Measurements from ENCODE around the gene CHL1.
"Not testable (repeated sequence)": the region's sequence is repeated elsewhere in the genome, so short reads cannot be mapped to it uniquely, and the experiment has no call there.

Gene CHL1

DNA sequence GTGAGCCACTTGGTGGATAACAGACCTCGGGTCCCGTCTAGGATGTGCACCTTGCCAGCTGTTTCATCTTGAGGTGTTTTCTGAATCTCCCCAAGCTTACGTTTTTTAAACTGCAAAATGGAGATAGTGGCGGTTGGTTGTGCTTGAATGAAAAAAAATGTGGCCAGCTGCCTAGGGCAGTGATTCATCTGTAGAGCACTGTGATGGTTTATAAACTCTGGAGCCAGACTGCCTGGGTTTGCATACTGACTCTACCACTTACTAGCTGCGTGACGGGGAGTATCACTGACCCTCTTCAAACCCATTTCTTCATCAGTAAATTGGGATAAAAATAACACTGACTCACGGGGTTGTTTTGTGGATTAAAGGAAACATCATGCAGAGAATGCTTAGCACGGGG is 159.1 kb downstream of the CHL1 start:
- DNase-seq (ENCODE audit: low read depth, low spot score) = no peak
- Histone ChIP-seq H3K36me3 (ENCODE audit: control insufficient read depth, insufficient read depth, low read length) (no peaks in the 10 kb centered on the region), H3K4me3 (ENCODE audit: low read length) (no peak overlapping the region), H3K27ac (ENCODE audit: low read length) (no peak overlapping the region), H3K4me1 (ENCODE audit: control insufficient read depth, insufficient read depth, low read length) (no peaks in the 10 kb centered on the region), H3K27me3 (ENCODE audit: control insufficient read depth, insufficient read depth, low read length) (no peaks in the 10 kb centered on the region), H3K9me3 (ENCODE audit: control insufficient read depth, insufficient read depth, low read length) (peaks cover 10% of the 10 kb centered on the region)
- no CpG with 5 or more reads among the region's 8 CpGs for WGBS (ENCODE audit: insufficient coverage, insufficient read length)

DNA sequence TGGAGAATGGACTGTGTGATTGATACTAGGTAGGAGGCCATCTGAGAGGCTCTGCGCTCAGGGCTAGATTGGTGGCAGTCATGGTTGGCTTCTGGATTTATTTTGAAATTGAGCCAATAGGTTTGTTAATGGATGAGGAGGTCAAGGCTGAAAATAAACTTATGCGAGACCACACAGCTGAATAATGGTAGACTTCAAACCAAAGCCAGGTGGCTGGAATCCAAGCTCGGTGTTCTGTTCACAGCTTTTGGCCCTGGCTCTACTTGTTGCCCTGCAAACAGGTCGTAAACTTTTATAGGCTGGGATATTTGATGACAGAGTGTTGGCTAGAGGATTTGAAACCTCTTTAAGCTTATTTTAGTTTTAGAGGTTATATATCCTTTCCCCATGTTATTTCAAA is 160.4 kb downstream of the CHL1 start:
- no peak overlapping the region for H3K27ac ChIP-seq (ENCODE audit: low read length)
- no peaks in the 10 kb centered on the region for H3K36me3 ChIP-seq (ENCODE audit: control insufficient read depth, insufficient read depth, low read length)
- no peak for DNase-seq (ENCODE audit: low read depth, low spot score)
- H3K9me3 ChIP-seq (ENCODE audit: control insufficient read depth, insufficient read depth, low read length) = peaks cover 10% of the 10 kb centered on the region
- no CpG with 5 or more reads among the region's 4 CpGs for WGBS (ENCODE audit: insufficient coverage, insufficient read length)
- H3K4me1 ChIP-seq (ENCODE audit: control insufficient read depth, insufficient read depth, low read length) = no peaks in the 10 kb centered on the region
- H3K27me3 ChIP-seq (ENCODE audit: control insufficient read depth, insufficient read depth, low read length) = no peaks in the 10 kb centered on the region
- no peak overlapping the region for H3K4me3 ChIP-seq (ENCODE audit: low read length)

GRCh38 chr3:359672-360071 is 163.1 kb downstream of the CHL1 start:
- no peaks in the 10 kb centered on the region for H3K4me1 ChIP-seq (ENCODE audit: control insufficient read depth, insufficient read depth, low read length)
- H3K27ac ChIP-seq (ENCODE audit: low read length) = no peak overlapping the region
- no peak overlapping the region for H3K4me3 ChIP-seq (ENCODE audit: low read length)
- peaks cover 10% of the 10 kb centered on the region for H3K9me3 ChIP-seq (ENCODE audit: control insufficient read depth, insufficient read depth, low read length)
- no CpG with 5 or more reads among the region's 3 CpGs for WGBS (ENCODE audit: insufficient coverage, insufficient read length)
- no peaks in the 10 kb centered on the region for H3K36me3 ChIP-seq (ENCODE audit: control insufficient read depth, insufficient read depth, low read length)
- DNase-seq (ENCODE audit: low read depth, low spot score) = no peak
- no peaks in the 10 kb centered on the region for H3K27me3 ChIP-seq (ENCODE audit: control insufficient read depth, insufficient read depth, low read length)

GRCh38 chr3:362681-363338 is 166.2 kb downstream of the CHL1 start:
- Histone ChIP-seq H3K27me3 (ENCODE audit: control insufficient read depth, insufficient read depth, low read length) (no peaks in the 10 kb centered on the region), H3K9me3 (ENCODE audit: control insufficient read depth, insufficient read depth, low read length) (peaks cover 1% of the 10 kb centered on the region), H3K4me3 (ENCODE audit: low read length) (no peak overlapping the region), H3K4me1 (ENCODE audit: control insufficient read depth, insufficient read depth, low read length) (no peaks in the 10 kb centered on the region), H3K27ac (ENCODE audit: low read length) (no peak overlapping the region), H3K36me3 (ENCODE audit: control insufficient read depth, insufficient read depth, low read length) (no peaks in the 10 kb centered on the region)
- no CpG with 5 or more reads among the region's 6 CpGs for WGBS (ENCODE audit: insufficient coverage, insufficient read length)
- no peak for DNase-seq (ENCODE audit: low read depth, low spot score)

GRCh38 chr3:364287-364686 is 167.7 kb downstream of the CHL1 start:
- Histone ChIP-seq H3K4me3 (ENCODE audit: low read length) (no peak overlapping the region), H3K36me3 (ENCODE audit: control insufficient read depth, insufficient read depth, low read length) (no peaks in the 10 kb centered on the region), H3K27ac (ENCODE audit: low read length) (no peak overlapping the region), H3K4me1 (ENCODE audit: control insufficient read depth, insufficient read depth, low read length) (no peaks in the 10 kb centered on the region), H3K27me3 (ENCODE audit: control insufficient read depth, insufficient read depth, low read length) (no peaks in the 10 kb centered on the region), H3K9me3 (ENCODE audit: control insufficient read depth, insufficient read depth, low read length) (no peaks in the 10 kb centered on the region; the same call in 1 of the 2 replicates)
- no CpG with 5 or more reads among the region's 4 CpGs for WGBS (ENCODE audit: insufficient coverage, insufficient read length)
- no peak for DNase-seq (ENCODE audit: low read depth, low spot score)

- Histone ChIP-seq H3K9me3 (ENCODE audit: control insufficient read depth, insufficient read depth, low read length) (no peaks in the 10 kb centered on the region; the same call in 1 of the 2 replicates), H3K36me3 (ENCODE audit: control insufficient read depth, insufficient read depth, low read length) (no peaks in the 10 kb centered on the region), H3K4me3 (ENCODE audit: low read length) (no peak overlapping the region), H3K27me3 (ENCODE audit: control insufficient read depth, insufficient read depth, low read length) (no peaks in the 10 kb centered on the region), H3K4me1 (ENCODE audit: control insufficient read depth, insufficient read depth, low read length) (no peaks in the 10 kb centered on the region), H3K27ac (ENCODE audit: low read length) (no peak overlapping the region)
- no peak for DNase-seq (ENCODE audit: low read depth, low spot score)
- WGBS (ENCODE audit: insufficient coverage, insufficient read length) = no CpG with 5 or more reads among the region's 1 CpG
Measured at GRCh38 chr3:365268-365667, 168.7 kb downstream of the CHL1 start.

- H3K4me1 ChIP-seq (ENCODE audit: control insufficient read depth, insufficient read depth, low read length); H3K27ac ChIP-seq (ENCODE audit: low read length); H3K9me3 ChIP-seq (ENCODE audit: control insufficient read depth, insufficient read depth, low read length); H3K27me3 ChIP-seq (ENCODE audit: control insufficient read depth, insufficient read depth, low read length); DNase-seq (ENCODE audit: low read depth, low spot score); H3K4me3 ChIP-seq (ENCODE audit: low read length); H3K36me3 ChIP-seq (ENCODE audit: control insufficient read depth, insufficient read depth, low read length): not testable (repeated sequence)
- no CpG with 5 or more reads among the region's 7 CpGs for WGBS (ENCODE audit: insufficient coverage, insufficient read length)
Measured at GRCh38 chr3:366253-366652, 169.7 kb downstream of the CHL1 start.

GRCh38 chr3:373193-373779 is 176.7 kb downstream of the CHL1 start:
- Histone ChIP-seq H3K27me3 (ENCODE audit: control insufficient read depth, insufficient read depth, low read length) (no peaks in the 10 kb centered on the region), H3K9me3 (ENCODE audit: control insufficient read depth, insufficient read depth, low read length) (peaks cover 17% of the 10 kb centered on the region), H3K4me1 (ENCODE audit: control insufficient read depth, insufficient read depth, low read length) (no peaks in the 10 kb centered on the region), H3K27ac (ENCODE audit: low read length) (no peak overlapping the region), H3K36me3 (ENCODE audit: control insufficient read depth, insufficient read depth, low read length) (no peaks in the 10 kb centered on the region), H3K4me3 (ENCODE audit: low read length) (no peak overlapping the region)
- no peak for DNase-seq (ENCODE audit: low read depth, low spot score)
- no CpG with 5 or more reads among the region's 6 CpGs for WGBS (ENCODE audit: insufficient coverage, insufficient read length)

GRCh38 chr3:374459-374858 is 177.9 kb downstream of the CHL1 start:
- peaks cover 17% of the 10 kb centered on the region for H3K9me3 ChIP-seq (ENCODE audit: control insufficient read depth, insufficient read depth, low read length)
- no peaks in the 10 kb centered on the region for H3K4me1 ChIP-seq (ENCODE audit: control insufficient read depth, insufficient read depth, low read length)
- H3K27ac ChIP-seq (ENCODE audit: low read length) = no peak overlapping the region
- H3K36me3 ChIP-seq (ENCODE audit: control insufficient read depth, insufficient read depth, low read length) = no peaks in the 10 kb centered on the region
- WGBS (ENCODE audit: insufficient coverage, insufficient read length) = no CpG with 5 or more reads among the region's 1 CpG
- no peak for DNase-seq (ENCODE audit: low read depth, low spot score)
- H3K27me3 ChIP-seq (ENCODE audit: control insufficient read depth, insufficient read depth, low read length) = no peaks in the 10 kb centered on the region
- no peak overlapping the region for H3K4me3 ChIP-seq (ENCODE audit: low read length)

DNA sequence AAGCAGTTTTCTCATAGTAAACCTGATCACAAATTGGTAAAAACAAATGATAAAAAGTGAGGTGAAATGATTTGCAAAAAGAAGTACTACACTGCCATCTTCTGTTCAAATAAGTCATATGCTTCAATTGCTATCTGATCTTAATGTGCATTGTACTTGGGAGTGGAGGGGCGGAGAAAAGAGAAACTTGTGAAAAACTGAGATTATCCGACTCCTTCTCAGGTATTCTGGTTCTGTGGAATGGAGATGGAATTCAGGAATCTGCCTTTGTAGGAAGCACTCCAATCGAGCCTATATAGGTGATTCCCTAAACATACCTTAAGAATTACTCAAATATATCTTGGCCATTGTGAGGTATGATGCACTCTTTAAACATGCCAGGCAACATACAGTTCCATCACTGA is 180.6 kb downstream of the CHL1 start:
- Histone ChIP-seq H3K27me3 (ENCODE audit: control insufficient read depth, insufficient read depth, low read length) (no peaks in the 10 kb centered on the region), H3K4me1 (ENCODE audit: control insufficient read depth, insufficient read depth, low read length) (no peaks in the 10 kb centered on the region), H3K36me3 (ENCODE audit: control insufficient read depth, insufficient read depth, low read length) (no peaks in the 10 kb centered on the region), H3K27ac (ENCODE audit: low read length) (no peak overlapping the region), H3K4me3 (ENCODE audit: low read length) (no peak overlapping the region), H3K9me3 (ENCODE audit: control insufficient read depth, insufficient read depth, low read length) (peaks cover 18% of the 10 kb centered on the region)
- no CpG with 5 or more reads among the region's 3 CpGs for WGBS (ENCODE audit: insufficient coverage, insufficient read length)
- no peak for DNase-seq (ENCODE audit: low read depth, low spot score)

GRCh38 chr3:380801-381200 is 184.2 kb downstream of the CHL1 start:
- Histone ChIP-seq H3K9me3 (ENCODE audit: control insufficient read depth, insufficient read depth, low read length) (peaks cover 8% of the 10 kb centered on the region), H3K27me3 (ENCODE audit: control insufficient read depth, insufficient read depth, low read length) (no peaks in the 10 kb centered on the region), H3K27ac (ENCODE audit: low read length) (no peak overlapping the region), H3K4me1 (ENCODE audit: control insufficient read depth, insufficient read depth, low read length) (no peaks in the 10 kb centered on the region), H3K36me3 (ENCODE audit: control insufficient read depth, insufficient read depth, low read length) (no peaks in the 10 kb centered on the region), H3K4me3 (ENCODE audit: low read length) (no peak overlapping the region)
- DNase-seq (ENCODE audit: low read depth, low spot score) = no peak
